CD4-positive, alpha-beta T cell treated with Interferon alpha-2 for 1 hour (primary cell): ENCODE measurements around the gene INPP5A.
"Not testable (repeated sequence)": the region's sequence is repeated elsewhere in the genome, so short reads cannot be mapped to it uniquely, and the experiment has no call there.

Experiments used
- DNase-seq, 2 donors: peaks; one replicate each; pipeline ENCODE4 v3.0.0-alpha.2; 2020 to 2022

Gene INPP5A

GRCh38 chr10:132730573-132730953 lies 193.0 kb downstream of the INPP5A start:
- DNase-seq = no peak

- DNase-seq = no peak
Measured at GRCh38 chr10:132732518-132732917, 194.9 kb downstream of the INPP5A start.

- DNase-seq = no peak
Measured at GRCh38 chr10:132733926-132734325, 196.3 kb downstream of the INPP5A start.

GRCh38 chr10:132735341-132735775 lies 197.8 kb downstream of the INPP5A start:
- DNase-seq = no peak

GRCh38 chr10:132735923-132736391 lies 198.4 kb downstream of the INPP5A start:
- DNase-seq = no peak

- DNase-seq = no peak
Measured at GRCh38 chr10:132737390-132738048, 199.9 kb downstream of the INPP5A start.

GRCh38 chr10:132738454-132739224 lies 201.1 kb downstream of the INPP5A start:
- DNase-seq = no peak

GRCh38 chr10:132739225-132739613 lies 201.6 kb downstream of the INPP5A start:
- DNase-seq = no peak

GRCh38 chr10:132740588-132740987 lies 203.0 kb downstream of the INPP5A start:
- DNase-seq = no peak

- DNase-seq = no peak
Measured at GRCh38 chr10:132742167-132742836, 204.7 kb downstream of the INPP5A start.

- DNase-seq = no peak
Measured at GRCh38 chr10:132742837-132743194, 205.2 kb downstream of the INPP5A start.

GRCh38 chr10:132743196-132743924 lies 205.8 kb downstream of the INPP5A start:
- DNase-seq = not testable (repeated sequence)

GRCh38 chr10:132743925-132744490 lies 206.4 kb downstream of the INPP5A start:
- no peak for DNase-seq

GRCh38 chr10:132744839-132745238 lies 207.3 kb downstream of the INPP5A start:
- DNase-seq = no peak

GRCh38 chr10:132745511-132745910 lies 207.9 kb downstream of the INPP5A start:
- no peak for DNase-seq

GRCh38 chr10:132745971-132746370 lies 208.4 kb downstream of the INPP5A start:
- DNase-seq = no peak

- DNase-seq = no peak
Measured at GRCh38 chr10:132746386-132746785, 208.8 kb downstream of the INPP5A start.

- DNase-seq = no peak
Measured at GRCh38 chr10:132746801-132747625, 209.4 kb downstream of the INPP5A start.

GRCh38 chr10:132748135-132748534 lies 210.5 kb downstream of the INPP5A start:
- DNase-seq = no peak

GRCh38 chr10:132748545-132749370 lies 211.2 kb downstream of the INPP5A start:
- no peak for DNase-seq

- no peak for DNase-seq
Measured at GRCh38 chr10:132749371-132749795, 211.8 kb downstream of the INPP5A start.
